MV-4-11 (cell line): ENCODE data around the gene C15orf39.
"Not testable (repeated sequence)": the region's sequence is repeated elsewhere in the genome, so short reads cannot be mapped to it uniquely, and the experiment has no call there.

Source experiments
- DNase-seq: peaks from one replicate; lab custom pipeline; 2025; lab: John Stamatoyannopoulos, UW

C15orf39 gene

GRCh38 chr15:75231836-75232235, 30.2 kb downstream of the C15orf39 start:
- no peak for DNase-seq

GRCh38 chr15:75232252-75232813, 30.7 kb downstream of the C15orf39 start:
- no peak for DNase-seq

- no peak for DNase-seq
Observed at GRCh38 chr15:75232826-75233503, 31.3 kb downstream of the C15orf39 start.

GRCh38 chr15:75233504-75234190, 32.0 kb downstream of the C15orf39 start:
- DNase-seq: no peak

- no peak for DNase-seq
Observed at GRCh38 chr15:75234191-75234810, 32.6 kb downstream of the C15orf39 start.

- no peak for DNase-seq
Observed at GRCh38 chr15:75235051-75235673, 33.5 kb downstream of the C15orf39 start.

GRCh38 chr15:75235760-75236729, 34.4 kb downstream of the C15orf39 start:
- no peak for DNase-seq

- no peak for DNase-seq
Observed at GRCh38 chr15:75237316-75237982, 35.8 kb downstream of the C15orf39 start.

GRCh38 chr15:75238150-75238549, 36.5 kb downstream of the C15orf39 start:
- DNase-seq: no peak

GRCh38 chr15:75245741-75246140, 44.1 kb downstream of the C15orf39 start:
- not testable (repeated sequence) for DNase-seq

- not testable (repeated sequence) for DNase-seq
Observed at GRCh38 chr15:75248991-75249390, 47.3 kb downstream of the C15orf39 start.

GRCh38 chr15:75249726-75250125, 48.0 kb downstream of the C15orf39 start:
- no peak for DNase-seq

GRCh38 chr15:75251343-75251742, 49.7 kb downstream of the C15orf39 start:
- not testable (repeated sequence) for DNase-seq

GRCh38 chr15:75252285-75252684, 50.6 kb downstream of the C15orf39 start:
- not testable (repeated sequence) for DNase-seq

GRCh38 chr15:75258034-75258433, 56.4 kb downstream of the C15orf39 start, which contains the start of gene GOLGA6C:
Gene GOLGA6C (plus strand): TSS chr15:75258334. CDS start chr15:75258599, 265 bp downstream.
- not testable (repeated sequence) for DNase-seq

GRCh38 chr15:75258620-75259343, 57.1 kb downstream of the C15orf39 start:
- DNase-seq: not testable (repeated sequence)

- DNase-seq: not testable (repeated sequence)
Observed at GRCh38 chr15:75259873-75260272, 58.2 kb downstream of the C15orf39 start.
